ENCODE measurements around the gene ASCL4. TPM values are rescaled to one million over a fixed set of nuclear protein-coding genes. Genes with fewer than 3 reads are reported as not detected.

ASCL4 gene
- total RNA-seq, 1 donor from 2014 or later = not detected

GRCh38 chr12:107734139-107734538, 40.4 kb upstream of the ASCL4 start:
- H3K36me3 Mint-ChIP-seq (ENCODE audit: insufficient read depth) = peaks cover 29% of the 10 kb centered on the region
- peaks cover 2% of the 10 kb centered on the region for H3K4me1 Mint-ChIP-seq (ENCODE audit: low read depth)
- DNase-seq (ENCODE audit: low spot score, unreplicated experiment) = no peak
- H3K4me3 Mint-ChIP-seq (ENCODE audit: low read depth) = no peak overlapping the region
- no peaks in the 10 kb centered on the region for H3K27me3 Mint-ChIP-seq
- TF ChIP-seq, protein P1, sequence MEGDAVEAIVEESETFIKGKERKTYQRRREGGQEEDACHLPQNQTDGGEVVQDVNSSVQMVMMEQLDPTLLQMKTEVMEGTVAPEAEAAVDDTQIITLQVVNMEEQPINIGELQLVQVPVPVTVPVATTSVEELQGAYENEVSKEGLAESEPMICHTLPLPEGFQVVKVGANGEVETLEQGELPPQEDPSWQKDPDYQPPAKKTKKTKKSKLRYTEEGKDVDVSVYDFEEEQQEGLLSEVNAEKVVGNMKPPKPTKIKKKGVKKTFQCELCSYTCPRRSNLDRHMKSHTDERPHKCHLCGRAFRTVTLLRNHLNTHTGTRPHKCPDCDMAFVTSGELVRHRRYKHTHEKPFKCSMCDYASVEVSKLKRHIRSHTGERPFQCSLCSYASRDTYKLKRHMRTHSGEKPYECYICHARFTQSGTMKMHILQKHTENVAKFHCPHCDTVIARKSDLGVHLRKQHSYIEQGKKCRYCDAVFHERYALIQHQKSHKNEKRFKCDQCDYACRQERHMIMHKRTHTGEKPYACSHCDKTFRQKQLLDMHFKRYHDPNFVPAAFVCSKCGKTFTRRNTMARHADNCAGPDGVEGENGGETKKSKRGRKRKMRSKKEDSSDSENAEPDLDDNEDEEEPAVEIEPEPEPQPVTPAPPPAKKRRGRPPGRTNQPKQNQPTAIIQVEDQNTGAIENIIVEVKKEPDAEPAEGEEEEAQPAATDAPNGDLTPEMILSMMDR (IDR thresholded peaks at IDR 0.05; ENCODE audit: unreplicated experiment) = no peak
- H3K27ac Mint-ChIP-seq = no peak overlapping the region
- H3K9me3 Mint-ChIP-seq (ENCODE audit: low read depth) = no peaks in the 10 kb centered on the region

DNA sequence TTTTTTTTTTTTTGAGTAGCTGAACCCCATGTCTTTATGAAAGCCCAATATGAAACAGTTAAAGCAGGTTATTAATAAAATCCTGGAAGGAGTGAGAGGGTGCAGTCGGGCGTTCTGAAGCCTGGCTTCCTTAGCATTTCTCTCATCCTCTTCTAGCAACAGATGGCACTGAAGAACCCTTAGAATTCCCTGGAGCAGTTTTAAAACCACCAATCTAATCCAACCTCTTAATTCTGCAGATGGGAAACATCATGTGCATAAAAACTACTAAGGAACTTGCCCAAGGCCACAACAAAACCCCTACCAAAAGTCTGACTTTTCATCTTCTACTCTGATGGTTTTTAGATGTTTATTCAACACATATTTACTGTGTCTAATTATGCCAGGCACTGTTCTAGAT, 38.7 kb upstream of the ASCL4 start:
- Mint-ChIP-seq H3K4me3 (ENCODE audit: low read depth) (no peak overlapping the region), H3K36me3 (ENCODE audit: insufficient read depth) (peaks cover 33% of the 10 kb centered on the region), H3K9me3 (ENCODE audit: low read depth) (no peaks in the 10 kb centered on the region), H3K27ac (no peak overlapping the region), H3K4me1 (ENCODE audit: low read depth) (peaks cover 1% of the 10 kb centered on the region), H3K27me3 (no peaks in the 10 kb centered on the region)
- DNase-seq (ENCODE audit: low spot score, unreplicated experiment) = no peak
- TF ChIP-seq, protein P1 (IDR thresholded peaks at IDR 0.05; ENCODE audit: unreplicated experiment) = no peak

DNA sequence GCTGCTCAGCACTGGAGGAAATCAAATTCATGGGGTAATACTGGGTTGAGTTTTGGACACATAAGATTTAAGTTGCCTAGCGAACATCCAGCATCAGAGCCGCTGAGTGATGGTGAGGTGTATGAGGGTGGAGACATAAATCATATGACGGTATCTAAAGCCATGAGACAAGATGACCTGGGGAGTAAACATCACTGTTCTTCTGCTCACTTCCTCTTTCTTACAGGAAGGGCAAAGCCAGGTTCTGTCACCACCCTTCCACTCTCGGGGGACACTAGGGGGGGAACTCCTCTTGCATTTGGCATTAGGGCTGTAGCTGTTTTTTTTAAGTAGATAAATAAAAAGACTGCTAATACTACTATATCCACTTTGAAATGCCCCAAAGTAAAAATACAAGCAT, 37.6 kb upstream of the ASCL4 start:
- H3K27me3 Mint-ChIP-seq = no peaks in the 10 kb centered on the region
- no peaks in the 10 kb centered on the region for H3K4me1 Mint-ChIP-seq (ENCODE audit: low read depth)
- H3K36me3 Mint-ChIP-seq (ENCODE audit: insufficient read depth) = peaks cover 38% of the 10 kb centered on the region
- no peak overlapping the region for H3K4me3 Mint-ChIP-seq (ENCODE audit: low read depth)
- no peaks in the 10 kb centered on the region for H3K9me3 Mint-ChIP-seq (ENCODE audit: low read depth)
- no peak for DNase-seq (ENCODE audit: low spot score, unreplicated experiment)
- TF ChIP-seq, protein P1 (IDR thresholded peaks at IDR 0.05; ENCODE audit: unreplicated experiment) = no peak
- H3K27ac Mint-ChIP-seq = no peak overlapping the region

GRCh38 chr12:107748472-107748871, 26.0 kb upstream of the ASCL4 start:
- DNase-seq (ENCODE audit: low spot score, unreplicated experiment) = no peak
- no peaks in the 10 kb centered on the region for H3K4me1 Mint-ChIP-seq (ENCODE audit: low read depth)

DNA sequence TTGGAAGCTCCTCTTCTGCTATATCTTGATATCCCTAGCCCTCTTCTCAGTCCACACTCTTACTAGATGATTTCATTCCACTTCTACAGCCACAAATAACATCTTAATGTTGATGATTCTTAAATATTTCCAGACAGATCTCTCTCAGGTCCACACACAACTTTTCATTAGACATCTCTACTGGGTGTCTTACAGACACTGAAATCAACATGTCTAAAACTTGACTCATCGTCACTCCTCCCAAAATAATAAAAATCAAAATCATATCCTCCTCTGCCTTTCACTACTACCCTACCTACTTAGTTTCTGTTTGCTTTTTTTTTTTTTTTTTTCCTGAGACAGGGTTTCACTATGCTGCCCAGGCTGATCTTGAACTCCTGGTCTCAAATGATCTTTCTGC, 25.4 kb upstream of the ASCL4 start:
- no peaks in the 10 kb centered on the region for H3K9me3 Mint-ChIP-seq (ENCODE audit: low read depth)
- no peaks in the 10 kb centered on the region for H3K4me1 Mint-ChIP-seq (ENCODE audit: low read depth)
- H3K36me3 Mint-ChIP-seq (ENCODE audit: insufficient read depth) = peaks cover 19% of the 10 kb centered on the region
- no peak overlapping the region for H3K4me3 Mint-ChIP-seq (ENCODE audit: low read depth)
- no peak for DNase-seq (ENCODE audit: low spot score, unreplicated experiment)
- H3K27me3 Mint-ChIP-seq = no peaks in the 10 kb centered on the region
- TF ChIP-seq, protein P1 (IDR thresholded peaks at IDR 0.05; ENCODE audit: unreplicated experiment) = no peak
- no peak overlapping the region for H3K27ac Mint-ChIP-seq

More at GRCh38 chr12:107748472-107748871, 26.0 kb upstream of the ASCL4 start:
- no peak overlapping the region for H3K4me3 Mint-ChIP-seq (ENCODE audit: low read depth)
- no peaks in the 10 kb centered on the region for H3K27me3 Mint-ChIP-seq
- TF ChIP-seq, protein P1 (IDR thresholded peaks at IDR 0.05; ENCODE audit: unreplicated experiment) = no peak
- peaks cover 19% of the 10 kb centered on the region for H3K36me3 Mint-ChIP-seq (ENCODE audit: insufficient read depth)
- no peaks in the 10 kb centered on the region for H3K9me3 Mint-ChIP-seq (ENCODE audit: low read depth)
- H3K27ac Mint-ChIP-seq = no peak overlapping the region

All from progenitor cell of endocrine pancreas (in vitro differentiated cells).